Measurements from ENCODE around the gene MLC1.
"Not testable (repeated sequence)": the region's sequence is repeated elsewhere in the genome, so short reads cannot be mapped to it uniquely, and the experiment has no call there.

MLC1 gene

GRCh38 chr22:50101870-50102565 is 16.8 kb upstream of the MLC1 start:
- DNase-seq, result no peak

- DNase-seq, result no peak
These were observed 12.8 kb upstream of the MLC1 start for GRCh38 chr22:50098052-50098451.

GRCh38 chr22:50092342-50092741 is 7.1 kb upstream of the MLC1 start:
- no peak for DNase-seq

DNA sequence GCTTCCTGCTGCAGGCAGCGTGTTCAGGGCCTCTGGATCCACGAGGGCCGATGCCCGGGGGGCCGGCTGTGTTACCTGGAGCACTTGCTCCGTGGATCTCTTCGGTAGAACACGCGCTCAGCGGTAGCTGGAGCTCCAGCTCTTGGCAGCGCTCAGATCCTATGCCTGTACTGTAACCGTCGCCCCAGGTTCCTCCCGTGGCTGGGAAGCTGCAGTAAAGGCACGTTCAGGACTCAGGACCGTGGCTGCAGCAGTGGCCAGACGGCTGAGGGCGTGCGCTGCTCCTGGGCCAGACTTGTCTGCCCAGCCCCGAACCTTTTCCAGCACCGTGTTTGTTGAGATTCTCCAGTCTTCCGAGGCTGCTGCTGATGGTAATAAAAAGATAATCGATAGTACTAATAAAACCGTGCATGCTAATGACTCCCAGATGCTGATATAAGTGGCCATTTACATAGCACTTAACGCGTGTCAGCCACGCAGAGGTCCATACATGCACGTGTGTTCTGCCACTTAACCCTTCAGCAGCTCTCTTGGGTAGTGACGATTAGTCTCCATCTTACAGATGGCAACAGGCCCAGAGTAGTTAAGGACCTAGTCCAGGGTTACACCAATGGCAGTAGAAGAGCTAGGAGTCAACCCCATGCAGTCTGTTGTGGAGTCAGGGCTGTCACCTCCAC is 6.0 kb upstream of the MLC1 start:
- no peak for DNase-seq

DNA sequence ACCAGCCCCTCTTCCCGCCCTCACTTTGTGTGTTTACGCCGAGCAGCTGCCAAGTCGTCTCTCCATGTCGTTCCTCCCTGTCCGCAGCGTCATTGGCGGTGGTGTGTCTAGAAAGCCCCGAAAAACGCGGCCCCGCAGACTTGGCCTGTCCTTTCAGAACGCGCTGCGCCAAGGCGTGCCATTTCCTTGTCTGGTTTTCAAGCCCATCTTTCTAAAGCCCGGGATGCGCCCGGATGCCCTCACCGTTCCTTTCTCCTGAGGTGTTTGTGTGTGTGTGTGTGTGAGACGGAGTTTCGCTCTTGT is 5.1 kb upstream of the MLC1 start:
- DNase-seq, result no peak

DNA sequence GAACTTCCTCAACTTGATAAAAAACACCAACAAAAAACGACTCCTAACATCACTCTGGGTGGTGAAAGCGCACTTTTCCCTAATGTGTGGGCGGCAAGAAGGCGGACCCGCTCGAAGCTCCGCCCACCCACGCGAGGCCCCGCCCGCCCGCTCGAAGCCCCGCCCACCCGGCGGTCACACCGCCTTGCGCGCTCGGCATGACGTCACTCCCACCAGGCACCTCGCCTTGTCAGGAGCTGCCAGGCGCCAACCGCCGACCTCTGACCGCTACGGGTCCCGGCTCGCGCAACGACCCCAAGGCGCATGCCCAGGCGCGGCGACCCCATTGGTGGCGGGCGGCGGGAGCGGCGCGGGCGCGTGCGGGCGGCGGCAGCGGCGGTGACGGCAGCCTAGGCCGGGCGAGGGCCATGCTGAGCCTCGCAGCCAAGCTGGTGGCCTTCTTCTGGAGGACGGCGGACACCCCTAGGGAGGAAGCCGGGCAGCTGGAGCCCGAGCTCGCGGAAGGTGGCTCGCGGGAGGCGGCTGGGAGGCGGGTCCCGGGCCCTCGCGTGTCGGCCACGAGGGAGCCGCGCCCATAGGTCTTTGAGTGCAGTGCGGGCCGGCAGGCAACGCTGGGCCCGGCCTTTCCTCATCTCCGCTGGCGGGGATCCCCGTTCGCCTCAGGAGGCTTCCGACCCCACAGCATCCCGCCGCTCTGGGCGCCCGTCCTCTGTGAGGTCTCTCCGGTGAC is 4.6 kb upstream of the MLC1 start, which contains the start of gene MOV10L1:
Gene MOV10L1, plus strand, starts transcription at position 325 of the 730 bp plus-strand sequence. Its CDS starts 83 bp downstream, at position 408.
- DNase-seq, result no peak

- DNase-seq, result no peak
These were observed 4.0 kb upstream of the MLC1 start for GRCh38 chr22:50089231-50089630.

DNA sequence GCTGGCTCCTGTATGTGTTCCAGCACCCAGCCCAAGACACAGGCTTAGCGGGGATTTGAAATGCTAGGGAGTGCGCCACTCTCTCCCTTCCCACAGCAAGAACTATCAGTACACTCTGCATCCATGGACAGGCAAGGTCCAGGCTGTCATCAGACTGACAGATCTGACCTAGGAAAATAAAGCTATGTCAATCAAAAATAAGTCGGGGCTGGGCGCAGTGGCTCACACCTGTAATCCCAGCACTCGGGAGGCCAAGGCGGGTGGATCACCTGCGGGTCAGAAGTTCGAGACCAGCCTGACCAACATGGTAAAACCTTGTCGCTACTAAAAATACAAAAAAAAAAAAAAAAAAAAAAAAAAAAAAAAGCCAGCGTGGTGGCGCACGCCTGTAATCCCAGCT is 2.9 kb upstream of the MLC1 start:
- DNase-seq, result no peak

- no peak for DNase-seq
These were observed 2.4 kb upstream of the MLC1 start for GRCh38 chr22:50087646-50088045.

DNA sequence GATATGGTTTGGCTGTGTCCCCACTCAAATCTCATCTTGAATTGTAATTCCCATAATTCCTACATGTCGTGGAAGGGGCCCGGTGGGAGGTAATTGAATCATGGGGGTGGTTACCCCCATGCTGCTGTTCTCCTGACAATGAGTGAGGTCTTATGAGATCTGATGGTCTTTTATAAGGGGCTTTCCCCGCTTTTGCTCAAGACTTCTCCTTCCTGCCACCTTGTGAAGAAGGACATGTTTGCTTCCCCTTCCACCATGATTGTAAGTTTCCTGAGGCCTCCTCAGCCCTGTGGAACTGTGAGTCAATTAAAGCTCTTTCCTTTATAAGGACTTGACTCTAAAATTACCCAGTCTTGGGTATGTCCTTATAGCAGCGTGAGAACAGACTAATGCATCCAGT is 1.7 kb upstream of the MLC1 start:
- DNase-seq, result not testable (repeated sequence)

DNA sequence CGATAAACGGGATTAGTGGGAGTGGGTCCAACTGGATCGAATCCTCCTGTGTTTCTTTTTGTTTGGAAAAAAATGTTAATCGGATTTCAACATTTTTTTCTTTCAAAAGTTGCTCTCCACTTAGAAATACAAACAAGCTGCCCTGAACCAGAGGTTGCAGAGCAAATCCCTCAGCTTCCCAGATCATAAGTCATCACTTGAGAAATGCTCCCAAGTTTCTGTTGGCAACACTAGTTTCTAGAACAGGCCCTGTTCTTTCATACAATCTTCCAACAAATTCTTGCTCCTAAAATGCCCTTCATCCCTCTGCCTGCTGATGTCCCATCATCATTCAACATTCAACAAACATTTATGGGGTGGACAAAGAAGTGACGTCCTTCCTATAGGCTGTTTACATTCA is 1.3 kb upstream of the MLC1 start:
- DNase-seq, result no peak

GRCh38 chr22:50084614-50085021 is 608 bp downstream of the MLC1 start:
- no peak for DNase-seq

- DNase-seq, result no peak
These were observed 1.1 kb downstream of the MLC1 start for GRCh38 chr22:50084080-50084477.

- no peak for DNase-seq
These were observed 1.7 kb downstream of the MLC1 start for GRCh38 chr22:50083462-50084079.

GRCh38 chr22:50082961-50083461 is 2.2 kb downstream of the MLC1 start:
- DNase-seq, result no peak

DNA sequence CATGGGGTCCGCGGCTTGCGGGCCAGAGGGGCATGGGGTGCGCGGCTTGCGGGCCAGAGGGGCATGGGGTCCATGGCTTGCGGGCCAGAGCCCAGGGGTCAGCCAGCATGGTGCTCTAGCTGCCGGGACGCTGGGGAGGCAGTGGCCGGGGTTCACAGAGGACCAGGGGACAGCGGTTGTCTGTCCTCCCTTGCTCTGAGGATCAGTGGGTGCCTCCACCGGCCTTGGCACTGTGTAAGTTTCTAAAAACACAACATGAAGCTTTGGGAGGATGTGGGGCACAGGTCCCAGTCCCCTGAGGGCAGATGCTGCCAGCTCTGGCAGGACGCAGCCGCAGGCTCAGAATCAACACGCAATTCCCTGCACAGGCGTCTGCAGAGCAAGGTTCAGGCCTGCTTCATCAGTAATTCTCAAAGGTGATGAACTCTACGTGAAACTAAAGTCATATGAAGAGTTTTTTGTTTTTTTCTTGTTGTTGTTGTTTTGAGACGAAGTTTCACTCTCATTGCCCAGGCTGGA is 3.0 kb downstream of the MLC1 start:
- DNase-seq, result no peak

GRCh38 chr22:50081426-50082196 is 3.6 kb downstream of the MLC1 start:
- DNase-seq, result no peak

GRCh38 chr22:50080077-50080465 is 5.2 kb downstream of the MLC1 start:
- no peak for DNase-seq

GRCh38 chr22:50078761-50079160 is 6.5 kb downstream of the MLC1 start:
- DNase-seq, result no peak

GRCh38 chr22:50078246-50078645 is 7.0 kb downstream of the MLC1 start:
- DNase-seq, result no peak

DNA sequence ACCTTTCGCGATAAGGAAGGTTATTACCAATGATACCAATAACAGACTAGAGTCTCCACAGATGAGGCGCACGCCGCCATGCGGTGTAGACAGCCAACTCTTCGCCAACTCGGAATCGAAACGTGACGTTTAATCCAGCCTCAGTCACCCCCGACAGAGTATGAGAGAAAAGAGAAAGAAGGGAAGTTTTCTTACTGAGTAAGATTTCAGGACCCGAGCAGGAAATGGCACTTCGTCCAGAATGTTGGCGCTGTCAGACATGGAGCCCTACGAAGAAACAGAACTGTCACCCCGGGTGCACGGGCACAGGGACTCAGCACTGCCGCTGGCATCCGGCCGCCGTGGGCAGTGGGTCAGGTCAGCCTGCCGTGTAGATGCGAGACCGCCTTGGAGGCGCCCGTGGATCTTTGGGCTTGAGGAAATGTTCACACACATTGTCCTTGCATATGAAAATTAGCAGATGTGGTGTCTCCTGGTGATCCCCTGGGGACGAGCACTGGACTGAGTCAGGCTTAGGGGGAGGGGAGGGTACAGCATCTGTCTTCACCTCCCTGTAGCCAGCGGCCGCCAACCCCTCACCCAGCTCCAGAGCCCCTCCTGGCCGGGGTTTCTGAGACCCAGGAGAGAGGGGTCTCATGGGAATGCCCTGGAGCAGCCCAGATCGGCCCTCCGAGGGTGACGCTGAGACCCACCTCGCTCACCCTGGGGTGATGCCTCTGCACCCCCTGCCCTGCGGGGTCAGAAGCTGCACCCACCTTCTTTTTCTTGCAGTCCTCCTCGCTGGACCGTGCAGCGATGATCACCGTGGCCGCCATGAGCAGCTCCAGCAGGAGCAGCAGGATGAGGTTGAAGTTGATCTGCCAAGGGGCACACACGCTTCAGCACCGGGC is 8.3 kb downstream of the MLC1 start:
- no peak for DNase-seq

Measured in activated CD4-positive, CD25-positive, alpha-beta regulatory T cell treated with anti-CD3 and anti-CD28 coated beads, Interleukin-2, amount 50 U/mL, for 72 hours (primary cell).